H9 (cell line): Measurements from ENCODE around the gene PGM2L1. TPM values are rescaled to one million over a fixed set of nuclear protein-coding genes. Genes with fewer than 3 reads are reported as not detected.
A peak's percentile ranks its signal among the peaks of the same experiment; 100 is the strongest.
"Not testable (repeated sequence)": the region's sequence is repeated elsewhere in the genome, so short reads cannot be mapped to it uniquely, and the experiment has no call there.

Experiments used
- DNase-seq: peaks from one replicate; pipeline ENCODE4 v3.0.0-alpha.2; 2017
- H2AFZ ChIP-seq: one replicate; pipeline ENCODE4 v1.6.1; 2013; ENCODE audit warnings: mild to moderate bottlenecking, low read length, control low read depth, moderate library complexity
- H2AK5ac ChIP-seq: 2 replicates; pipeline ENCODE4 v1.6.1; 2013; ENCODE audit warnings: low read length, control low read depth, mixed read lengths; ENCODE audit not compliant: insufficient read length
- H2BK120ac ChIP-seq: one replicate; pipeline ENCODE4 v1.6.1; 2013; ENCODE audit warnings: low read depth, mild to moderate bottlenecking, low read length, control low read depth, inconsistent platforms; ENCODE audit not compliant: poor library complexity, severe bottlenecking
- H2BK12ac ChIP-seq: 2 replicates; pipeline ENCODE4 v1.6.1; 2013; ENCODE audit warnings: low read length, control low read depth, mixed read lengths, low read depth; ENCODE audit not compliant: insufficient read length
- H2BK15ac ChIP-seq: 2 replicates; pipeline ENCODE4 v1.6.1; 2013; ENCODE audit warnings: low read depth, low read length, control low read depth
- H2BK20ac ChIP-seq: one replicate; pipeline ENCODE4 v1.6.1; 2013; ENCODE audit warnings: low read depth, mild to moderate bottlenecking, low read length, control low read depth, inconsistent platforms; ENCODE audit not compliant: poor library complexity, severe bottlenecking
- H2BK5ac ChIP-seq: 2 replicates; pipeline ENCODE4 v1.6.1; 2013; ENCODE audit warnings: low read length, control low read depth, mixed read lengths; ENCODE audit not compliant: insufficient read length
- H3K14ac ChIP-seq: 2 replicates; pipeline ENCODE4 v1.6.1; 2013; ENCODE audit warnings: low read length, control low read depth; ENCODE audit not compliant: insufficient read depth
- H3K18ac ChIP-seq: 2 replicates; pipeline ENCODE4 v1.6.1; 2013; ENCODE audit warnings: low read depth, mild to moderate bottlenecking, mixed read lengths, low read length, control low read depth; ENCODE audit not compliant: insufficient read length
- H3K23ac ChIP-seq: 2 replicates; pipeline ENCODE4 v1.6.1; 2013; ENCODE audit warnings: low read length, control low read depth, mixed read lengths, low read depth; ENCODE audit not compliant: insufficient read length
- H3K23me2 ChIP-seq: 2 replicates; pipeline ENCODE4 v1.6.1; 2013; ENCODE audit warnings: low read depth, mild to moderate bottlenecking, mixed read lengths, low read length, control low read depth; ENCODE audit not compliant: insufficient read length, poor library complexity, severe bottlenecking
- H3K27ac ChIP-seq: 2 replicates; pipeline ENCODE4 v1.5.1; 2013; ENCODE audit warnings: low read length, control low read depth, mixed read lengths, low read depth; ENCODE audit not compliant: insufficient read length
- H3K27me3 ChIP-seq: 2 replicates; pipeline ENCODE4 v1.6.1; 2013; ENCODE audit warnings: low read length, control low read depth, inconsistent platforms; ENCODE audit not compliant: insufficient read depth
- H3K4ac ChIP-seq: 2 replicates; pipeline ENCODE4 v1.6.1; 2013; ENCODE audit warnings: low read depth, mild to moderate bottlenecking, control low read depth, inconsistent platforms, low read length, moderate library complexity
- H3K4me1 ChIP-seq: 2 replicates; pipeline ENCODE4 v1.6.1; 2013; ENCODE audit warnings: low read length, control low read depth, inconsistent platforms; ENCODE audit not compliant: insufficient read depth
- H3K4me2 ChIP-seq: 2 replicates; pipeline ENCODE4 v1.6.1; 2013; ENCODE audit warnings: low read length, control low read depth, mixed read lengths; ENCODE audit not compliant: insufficient read length, insufficient read depth
- H3K56ac ChIP-seq: 2 replicates; pipeline ENCODE4 v1.6.1; 2013; ENCODE audit warnings: low read depth, mild to moderate bottlenecking, mixed read lengths, low read length, control low read depth; ENCODE audit not compliant: insufficient read length
- H3K79me1 ChIP-seq: 2 replicates; pipeline ENCODE4 v1.6.1; 2013; ENCODE audit warnings: low read depth, mild to moderate bottlenecking, moderate library complexity, low read length, control low read depth, inconsistent platforms; ENCODE audit not compliant: insufficient read depth, poor library complexity, severe bottlenecking
- H3K79me2 ChIP-seq: 2 replicates; pipeline ENCODE4 v1.6.1; 2013; ENCODE audit warnings: low read length, control low read depth, inconsistent platforms; ENCODE audit not compliant: insufficient read depth
- H3K9ac ChIP-seq: 2 replicates; pipeline ENCODE4 v1.6.1; 2013; ENCODE audit warnings: low read length, control low read depth, mixed read lengths; ENCODE audit not compliant: insufficient read length; ENCODE audit errors: extremely low read depth
- H3K9me3 ChIP-seq: one replicate; pipeline ENCODE4 v1.6.1; 2013; ENCODE audit warnings: low read depth, low read length, inconsistent platforms; ENCODE audit not compliant: control insufficient read depth
- H3T11ph ChIP-seq: one replicate; pipeline ENCODE4 v1.6.1; 2013; ENCODE audit warnings: mild to moderate bottlenecking, low read length, control low read depth, inconsistent platforms
- H4K20me1 ChIP-seq: one replicate; pipeline ENCODE4 v1.6.1; 2013; ENCODE audit not compliant: control insufficient read depth, insufficient read length, insufficient read depth
- H4K5ac ChIP-seq: 2 replicates; pipeline ENCODE4 v1.6.1; 2013; ENCODE audit warnings: low read depth, mild to moderate bottlenecking, mixed read lengths, low read length, control low read depth; ENCODE audit not compliant: insufficient read length
- H4K8ac ChIP-seq: replicated peaks from 2 replicates; pipeline ENCODE4 v1.6.1; 2013; ENCODE audit warnings: low read length, control low read depth, mixed read lengths, low read depth; ENCODE audit not compliant: insufficient read length
- H4K91ac ChIP-seq: 2 replicates; pipeline ENCODE4 v1.6.1; 2013; ENCODE audit warnings: low read depth, mild to moderate bottlenecking, moderate library complexity, mixed read lengths, low read length, control low read depth; ENCODE audit not compliant: insufficient read length
- H3K27ac Mint-ChIP-seq, 3 experiments: 2 replicates in 2 of 3; 3 replicates in 1 of 3; pipeline ENCODE4 v1.8.0; 2020 to 2021; ENCODE audit warnings: mixed read lengths in 3 of 3, mild to moderate bottlenecking in 1 of 3, moderate library complexity in 1 of 3
- H3K27me3 Mint-ChIP-seq: 2 replicates; pipeline ENCODE4 v1.8.0; 2021; ENCODE audit warnings: low read depth, mild to moderate bottlenecking, moderate library complexity, mixed read lengths
- H3K36me3 Mint-ChIP-seq, 3 experiments: 2 replicates in 2 of 3; 3 replicates in 1 of 3; pipeline ENCODE4 v1.8.0; 2020 to 2021; ENCODE audit warnings: low read depth in 3 of 3, mixed read lengths in 3 of 3; ENCODE audit not compliant: insufficient read depth in 1 of 3
- H3K4me1 Mint-ChIP-seq, 2 experiments: 2 replicates each; pipeline ENCODE4 v1.8.0; 2020; ENCODE audit warnings: mixed read lengths in 2 of 2
- H3K4me3 Mint-ChIP-seq, 2 experiments: 2 replicates in 1 of 2; 3 replicates in 1 of 2; pipeline ENCODE4 v1.8.0; 2020 to 2021; ENCODE audit warnings: mild to moderate bottlenecking in 2 of 2, mixed read lengths in 2 of 2, moderate library complexity in 1 of 2
- H3K9me3 Mint-ChIP-seq, 2 experiments: 2 replicates in 1 of 2; 3 replicates in 1 of 2; pipeline ENCODE4 v1.8.0; 2020; ENCODE audit warnings: mild to moderate bottlenecking in 2 of 2, mixed read lengths in 2 of 2, moderate library complexity in 1 of 2
- whole genome bisulfite sequencing: extraction: QIAGEN DNeasy Blood & Tissue Kit; methylation state at CpG from one replicate; pipeline ENCODE4 v1.1.7; 2013; ENCODE audit warnings: missing lambda C conversion rate, low lambda C conversion rate, mixed read lengths; ENCODE audit not compliant: insufficient read length; ENCODE audit errors: extremely low coverage; 5-methylcytosine and 5-hydroxymethylcytosine counted together
- total RNA-seq: library from RNA; stranded (reverse); gene quantifications from 2 replicates; pipeline ENCODE4 v1.2.1, GENCODE V29; 2021
- TF ChIP-seq, protein P1 (sequence below): fragments of 200-600 bp; sonication (generic); conservative IDR thresholded peaks from 3 replicates; pipeline ENCODE4 v1.8.0; 2021; ENCODE audit warnings: antibody characterized with exemption, mild to moderate bottlenecking

PGM2L1 gene
- total RNA-seq, 1 experiment from 2014 or later = 16.9 TPM

DNA sequence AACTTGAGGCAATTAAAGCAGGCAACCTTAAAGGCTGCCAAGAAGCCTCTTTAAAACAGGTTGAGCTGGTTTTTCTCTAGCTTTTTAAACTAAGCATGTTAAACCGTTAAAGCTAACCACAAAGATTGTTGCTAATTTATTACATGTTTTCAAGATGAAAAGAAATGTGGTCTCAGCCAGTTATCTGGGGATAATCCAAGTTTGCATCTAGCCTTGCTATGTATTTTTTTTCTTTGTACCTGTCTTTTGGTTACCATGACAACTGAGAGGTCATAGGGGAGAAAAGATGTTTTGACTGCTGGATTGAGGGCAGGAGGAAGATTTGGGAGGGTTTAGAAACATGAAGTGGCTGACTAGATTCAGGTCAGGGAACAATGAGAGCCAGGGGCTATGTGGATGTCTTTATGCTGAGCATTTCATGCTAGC, 19.2 kb upstream of the PGM2L1 start:
- H3K4me1 ChIP-seq = no peaks in the 10 kb centered on the region
- H3K9me3 ChIP-seq = no peaks in the 10 kb centered on the region
- H4K5ac ChIP-seq = no peak overlapping the region
- no peak overlapping the region for H2BK12ac ChIP-seq
- H2AFZ ChIP-seq = no peak overlapping the region
- no peak overlapping the region for H3K18ac ChIP-seq
- no peak overlapping the region for H3K23ac ChIP-seq
- no peaks in the 10 kb centered on the region for H3K79me2 ChIP-seq
- no peaks in the 10 kb centered on the region for H3K23me2 ChIP-seq
- peak overlapping the region in 1 of 3 experiments; percentile 79; a peak in 2 of 7 replicates for H3K27ac Mint-ChIP-seq
- H2BK5ac ChIP-seq = no peak overlapping the region
- no peak overlapping the region for H2BK120ac ChIP-seq
- no peak overlapping the region for H3T11ph ChIP-seq
- H3K4me3 Mint-ChIP-seq = no peak overlapping the region
- no peaks in the 10 kb centered on the region for H3K36me3 Mint-ChIP-seq
- DNase-seq = no peak
- H3K4me2 ChIP-seq = no peak overlapping the region
- no CpG with 5 or more reads among the region's 1 CpG for WGBS
- no peak overlapping the region for H2BK20ac ChIP-seq
- H4K20me1 ChIP-seq = no peaks in the 10 kb centered on the region
- no peak overlapping the region for H3K9ac ChIP-seq
- H3K9me3 Mint-ChIP-seq = no peaks in the 10 kb centered on the region
- H4K8ac ChIP-seq = no peak overlapping the region
- H4K91ac ChIP-seq = no peak overlapping the region
- H3K27me3 Mint-ChIP-seq = no peaks in the 10 kb centered on the region; the same call in 1 of the 2 replicates
- H3K27ac ChIP-seq = no peak overlapping the region
- TF ChIP-seq, protein P1, sequence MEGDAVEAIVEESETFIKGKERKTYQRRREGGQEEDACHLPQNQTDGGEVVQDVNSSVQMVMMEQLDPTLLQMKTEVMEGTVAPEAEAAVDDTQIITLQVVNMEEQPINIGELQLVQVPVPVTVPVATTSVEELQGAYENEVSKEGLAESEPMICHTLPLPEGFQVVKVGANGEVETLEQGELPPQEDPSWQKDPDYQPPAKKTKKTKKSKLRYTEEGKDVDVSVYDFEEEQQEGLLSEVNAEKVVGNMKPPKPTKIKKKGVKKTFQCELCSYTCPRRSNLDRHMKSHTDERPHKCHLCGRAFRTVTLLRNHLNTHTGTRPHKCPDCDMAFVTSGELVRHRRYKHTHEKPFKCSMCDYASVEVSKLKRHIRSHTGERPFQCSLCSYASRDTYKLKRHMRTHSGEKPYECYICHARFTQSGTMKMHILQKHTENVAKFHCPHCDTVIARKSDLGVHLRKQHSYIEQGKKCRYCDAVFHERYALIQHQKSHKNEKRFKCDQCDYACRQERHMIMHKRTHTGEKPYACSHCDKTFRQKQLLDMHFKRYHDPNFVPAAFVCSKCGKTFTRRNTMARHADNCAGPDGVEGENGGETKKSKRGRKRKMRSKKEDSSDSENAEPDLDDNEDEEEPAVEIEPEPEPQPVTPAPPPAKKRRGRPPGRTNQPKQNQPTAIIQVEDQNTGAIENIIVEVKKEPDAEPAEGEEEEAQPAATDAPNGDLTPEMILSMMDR = no peak
- H3K4ac ChIP-seq = no peak overlapping the region
- no peak overlapping the region for H3K56ac ChIP-seq
- no peak overlapping the region for H3K14ac ChIP-seq
- H3K79me1 ChIP-seq = no peaks in the 10 kb centered on the region
- peaks cover 7 to 12% of the 10 kb centered on the region in 2 experiments for H3K4me1 Mint-ChIP-seq
- H2BK15ac ChIP-seq = no peak overlapping the region
- H2AK5ac ChIP-seq = no peak overlapping the region
- no peaks in the 10 kb centered on the region for H3K27me3 ChIP-seq

GRCh38 chr11:74416974-74417373, 18.7 kb upstream of the PGM2L1 start:
- not testable (repeated sequence) for H3K9me3 Mint-ChIP-seq, H3K27ac ChIP-seq, H2BK15ac ChIP-seq, H4K8ac ChIP-seq, H3K18ac ChIP-seq, H3K23ac ChIP-seq, H2BK5ac ChIP-seq, H3K56ac ChIP-seq, H3T11ph ChIP-seq, H3K9ac ChIP-seq, H3K4me2 ChIP-seq, H4K5ac ChIP-seq, H4K91ac ChIP-seq, H3K4me3 Mint-ChIP-seq, H3K36me3 Mint-ChIP-seq, H3K27me3 Mint-ChIP-seq, H4K20me1 ChIP-seq, H2AFZ ChIP-seq, H2BK12ac ChIP-seq, H2AK5ac ChIP-seq, H3K14ac ChIP-seq, H3K27me3 ChIP-seq, H3K79me1 ChIP-seq, H3K9me3 ChIP-seq, H2BK120ac ChIP-seq, H3K23me2 ChIP-seq, H2BK20ac ChIP-seq, DNase-seq, H3K4ac ChIP-seq, H3K4me1 ChIP-seq, H3K79me2 ChIP-seq
- peaks cover 7 to 12% of the 10 kb centered on the region in 2 experiments for H3K4me1 Mint-ChIP-seq
- no CpG with 5 or more reads among the region's 1 CpG for WGBS
- H3K27ac Mint-ChIP-seq = 0 out of 7 replicates have a peak overlapping the region, but pooled peaks of 1 of the 3 experiments have one; percentile 32
